Measurements from ENCODE around the gene CYP11A1.

The CYP11A1 gene

DNA sequence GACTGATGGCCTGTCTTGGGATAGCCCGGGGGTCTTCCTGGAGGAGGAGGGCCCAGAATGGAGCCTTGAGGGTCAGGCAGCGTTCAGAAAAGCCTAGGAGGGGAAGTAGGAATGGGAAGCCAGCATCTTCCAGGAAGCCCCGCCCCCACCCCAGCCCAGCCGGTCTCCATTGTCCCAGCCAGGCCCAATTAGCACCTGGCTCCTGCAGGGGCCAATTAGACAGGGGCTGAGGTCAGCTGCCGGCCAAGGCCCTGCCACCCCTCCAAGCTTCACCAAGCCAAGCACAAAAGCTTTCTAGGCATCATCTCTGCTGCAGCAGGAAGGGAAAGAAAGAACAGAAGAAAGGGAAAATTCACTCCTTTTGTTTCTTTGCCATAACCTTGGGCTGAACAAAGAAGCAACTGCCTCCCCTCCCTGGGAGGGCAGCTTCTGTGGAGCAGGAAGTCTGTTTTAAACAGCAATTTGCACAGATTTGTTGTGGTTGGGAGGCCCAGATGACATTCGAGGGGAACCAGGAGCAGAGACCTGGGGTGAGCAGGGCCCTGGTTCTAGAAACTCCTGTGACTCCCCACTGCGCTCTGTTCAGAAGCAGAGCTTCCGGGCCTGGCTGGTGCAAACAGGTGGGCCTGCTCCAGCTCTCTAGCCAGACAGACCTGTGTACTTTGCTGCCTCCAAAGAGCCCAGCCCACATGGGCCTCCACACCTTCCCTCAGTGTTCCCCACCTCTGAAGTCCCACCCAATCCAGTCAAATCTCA lies 47.7 kb downstream of the CYP11A1 start:
- DNase-seq: no peak

DNA sequence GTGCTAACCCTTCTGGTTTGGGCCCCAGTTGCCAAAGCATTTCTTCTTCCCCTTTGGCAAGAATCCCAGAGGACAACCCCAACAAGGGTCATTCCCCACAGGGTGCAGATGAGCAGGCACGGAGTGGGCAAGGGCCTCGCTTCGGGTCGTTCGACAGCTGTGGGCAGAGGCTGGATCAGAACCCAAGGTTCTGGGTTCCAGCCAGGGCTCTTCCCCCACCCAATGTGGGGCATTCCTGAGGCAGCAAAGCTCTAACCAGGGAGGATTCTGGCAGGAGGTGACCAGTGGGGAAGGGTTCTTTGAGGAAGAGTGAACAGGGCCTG lies 48.3 kb downstream of the CYP11A1 start:
- DNase-seq: no peak

DNA sequence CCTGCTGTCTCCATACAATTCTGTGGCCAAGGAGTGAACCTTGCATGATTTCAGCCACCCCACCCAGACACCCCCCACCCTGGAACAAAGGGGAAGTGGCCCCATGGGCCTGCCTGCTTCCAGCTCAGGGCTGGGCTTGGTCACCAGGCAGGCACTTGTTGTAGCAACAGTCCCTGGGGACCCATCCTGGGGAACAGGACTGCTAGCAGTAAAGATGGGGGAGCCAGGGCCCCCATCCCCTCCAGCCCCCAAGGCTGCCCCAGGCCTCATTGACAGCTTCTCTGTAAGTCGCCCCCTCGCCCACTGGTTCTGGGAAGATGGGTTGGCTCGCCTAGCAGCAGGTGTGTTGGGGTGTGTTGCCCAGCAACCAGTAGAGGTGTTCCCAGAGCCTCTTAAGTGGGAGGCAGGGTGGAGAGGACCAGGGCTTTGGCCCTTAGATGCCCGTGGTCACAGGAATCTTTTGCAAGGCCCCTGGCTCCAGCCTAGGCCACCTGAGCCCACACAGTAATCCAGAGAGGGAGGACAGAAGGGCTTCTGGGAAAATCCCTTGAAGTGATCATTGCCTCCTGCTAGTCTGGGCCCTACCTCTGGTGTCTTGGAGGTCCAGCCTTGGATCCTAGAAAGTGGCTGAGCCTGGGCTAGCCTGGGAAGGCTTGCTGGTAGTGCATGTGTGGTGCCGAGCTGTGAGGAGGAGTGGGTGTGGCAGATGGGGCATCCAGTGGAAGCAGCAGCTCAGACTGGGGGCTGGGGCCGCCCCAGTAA lies 48.9 kb downstream of the CYP11A1 start:
- DNase-seq: no peak

DNA sequence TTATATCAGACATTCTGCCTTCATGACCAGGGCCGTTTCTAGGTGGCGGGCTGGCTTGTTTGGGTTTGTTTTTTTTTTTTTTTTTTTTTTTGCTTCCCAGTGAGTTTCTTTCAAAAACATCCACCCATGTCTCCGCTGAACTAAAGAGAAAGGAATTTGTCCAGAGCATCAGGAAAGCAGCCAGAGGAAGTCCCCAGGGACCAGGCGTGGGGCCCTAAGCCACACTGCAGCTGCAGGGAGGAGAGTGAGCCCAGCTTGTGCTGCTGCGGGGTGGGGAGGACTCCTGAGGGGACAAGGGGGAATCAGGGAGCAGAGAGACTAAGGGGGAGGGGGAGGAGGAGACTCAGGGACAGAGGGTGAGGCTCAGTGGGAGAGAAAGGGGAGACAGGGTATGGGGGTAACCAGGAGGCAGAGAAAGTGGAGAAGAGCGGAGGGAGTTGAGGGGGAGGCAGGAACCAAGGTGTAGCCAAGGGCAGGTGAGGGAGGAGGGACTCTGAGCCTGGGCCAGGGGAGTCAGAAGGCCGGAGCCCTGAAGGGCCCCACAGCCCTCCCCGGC lies 49.5 kb downstream of the CYP11A1 start:
- DNase-seq: no peak

DNA sequence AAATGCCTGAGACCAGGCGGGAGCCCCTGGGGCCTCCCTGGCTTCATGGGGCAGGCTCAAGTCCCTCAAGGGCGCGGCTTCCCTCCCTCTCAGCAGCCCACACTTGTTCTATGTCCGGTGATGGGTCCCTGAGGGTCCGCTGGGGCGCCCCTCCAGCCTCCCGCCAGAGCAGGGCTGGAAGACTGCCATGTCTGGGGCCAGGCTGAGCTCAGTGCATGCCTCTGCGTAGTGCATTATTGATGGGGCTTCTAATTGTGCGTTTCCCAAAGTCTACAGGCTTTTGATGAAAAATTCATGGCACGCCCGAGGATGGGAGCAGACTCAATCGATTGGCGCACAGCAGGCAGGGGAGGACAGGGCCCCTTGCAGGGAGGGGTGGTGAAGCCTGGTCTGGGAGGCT lies 51.3 kb downstream of the CYP11A1 start:
- no peak for DNase-seq

DNA sequence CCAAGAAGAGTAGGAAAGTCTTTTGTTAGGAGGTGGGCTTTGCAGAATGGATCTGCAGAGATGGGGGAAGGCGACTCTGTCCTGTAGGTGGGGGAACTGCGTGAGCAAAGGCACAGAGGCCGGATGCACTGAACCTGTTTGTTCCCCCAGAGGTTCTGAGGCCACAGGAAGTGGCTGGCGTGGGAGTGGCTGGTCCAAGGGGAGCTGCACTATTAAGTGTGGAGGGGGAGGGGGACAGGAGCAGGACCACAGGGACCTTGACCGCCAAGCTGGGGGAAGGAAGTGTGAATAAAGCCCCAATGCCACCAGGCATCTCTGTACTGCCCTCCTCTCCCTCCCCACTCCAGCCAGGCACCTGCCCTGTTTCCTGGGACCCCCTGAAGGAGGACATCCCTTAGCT lies 51.8 kb downstream of the CYP11A1 start:
- peak; percentile 42 to 54 for DNase-seq

DNA sequence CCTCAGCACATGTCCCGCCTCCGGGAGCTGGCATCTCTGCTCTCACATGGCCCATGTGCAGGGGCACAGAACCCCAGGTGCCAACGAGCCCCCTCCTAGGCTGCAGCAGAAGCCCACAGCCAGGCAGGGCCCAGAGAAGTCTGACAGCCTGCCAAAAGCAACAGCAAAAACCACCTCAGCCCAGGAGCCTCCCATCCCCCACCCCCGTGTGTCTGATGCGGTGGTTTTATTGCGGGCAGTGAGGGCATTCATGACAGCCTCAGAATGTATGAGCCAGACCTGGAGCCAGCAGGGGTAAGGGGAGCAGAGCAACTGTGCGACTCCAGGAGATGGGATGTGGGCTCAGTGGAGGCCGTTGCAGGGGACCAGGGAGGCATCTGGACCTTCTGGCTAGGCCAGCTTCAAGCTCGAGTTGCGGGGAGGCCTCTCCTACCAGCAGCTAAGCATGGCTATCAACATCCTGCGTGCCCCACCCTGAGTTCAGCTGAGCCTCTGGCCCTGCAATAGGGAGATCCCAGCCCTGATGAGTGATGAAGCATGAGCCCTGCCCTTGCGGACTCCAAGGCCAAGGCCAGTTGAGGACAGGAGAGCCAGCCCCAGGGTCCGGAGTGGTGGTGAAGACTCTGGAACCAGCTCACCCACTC lies 52.5 kb downstream of the CYP11A1 start:
- DNase-seq: peak; percentile 54 to 63

DNA sequence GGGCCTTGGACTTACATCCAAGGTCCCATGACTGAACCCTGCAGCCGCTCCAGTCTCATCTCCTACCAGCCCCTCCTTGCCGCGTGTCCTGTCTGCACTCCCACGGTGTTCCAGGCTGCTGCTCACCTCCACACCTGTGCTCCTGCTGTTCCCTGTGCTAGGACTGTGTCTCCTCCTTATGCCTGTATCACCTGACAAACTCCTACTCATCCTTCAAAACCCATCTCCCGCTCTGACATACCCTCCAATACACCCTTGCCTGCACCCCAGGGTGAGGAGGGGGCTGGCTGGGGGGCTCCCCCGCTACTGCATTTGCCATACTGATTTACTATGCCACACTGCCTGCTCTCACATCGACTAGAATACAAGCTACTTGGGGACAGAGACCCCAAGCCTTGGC lies 53.6 kb downstream of the CYP11A1 start:
- no peak for DNase-seq

DNA sequence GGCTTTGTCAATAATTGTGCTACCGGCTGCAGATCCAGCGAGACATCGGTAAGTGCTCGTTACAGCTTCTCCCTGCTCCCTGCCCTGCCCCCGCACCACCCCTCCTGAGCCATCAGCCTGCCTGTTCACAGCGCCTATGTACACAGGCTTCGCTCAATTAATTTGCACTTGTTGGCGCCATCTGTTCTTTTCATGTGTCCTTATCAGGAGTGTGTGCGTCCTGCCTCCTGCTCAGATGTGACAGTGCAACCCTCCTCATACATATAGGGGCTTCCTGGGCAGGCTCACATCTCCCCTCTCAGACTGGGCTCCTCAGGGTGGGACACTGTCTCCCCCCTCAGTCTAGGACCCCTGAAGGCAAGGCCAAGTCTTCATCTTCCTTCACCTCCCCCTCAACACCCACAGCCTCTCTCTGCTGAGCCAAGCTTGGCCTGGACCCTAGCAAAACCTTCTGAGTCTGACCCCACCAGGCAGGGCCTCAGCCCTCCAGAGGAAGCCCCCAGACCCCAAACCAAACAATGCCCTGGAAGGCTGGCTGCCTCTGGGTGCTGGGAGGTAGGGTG lies 54.9 kb downstream of the CYP11A1 start:
- no peak for DNase-seq

DNA sequence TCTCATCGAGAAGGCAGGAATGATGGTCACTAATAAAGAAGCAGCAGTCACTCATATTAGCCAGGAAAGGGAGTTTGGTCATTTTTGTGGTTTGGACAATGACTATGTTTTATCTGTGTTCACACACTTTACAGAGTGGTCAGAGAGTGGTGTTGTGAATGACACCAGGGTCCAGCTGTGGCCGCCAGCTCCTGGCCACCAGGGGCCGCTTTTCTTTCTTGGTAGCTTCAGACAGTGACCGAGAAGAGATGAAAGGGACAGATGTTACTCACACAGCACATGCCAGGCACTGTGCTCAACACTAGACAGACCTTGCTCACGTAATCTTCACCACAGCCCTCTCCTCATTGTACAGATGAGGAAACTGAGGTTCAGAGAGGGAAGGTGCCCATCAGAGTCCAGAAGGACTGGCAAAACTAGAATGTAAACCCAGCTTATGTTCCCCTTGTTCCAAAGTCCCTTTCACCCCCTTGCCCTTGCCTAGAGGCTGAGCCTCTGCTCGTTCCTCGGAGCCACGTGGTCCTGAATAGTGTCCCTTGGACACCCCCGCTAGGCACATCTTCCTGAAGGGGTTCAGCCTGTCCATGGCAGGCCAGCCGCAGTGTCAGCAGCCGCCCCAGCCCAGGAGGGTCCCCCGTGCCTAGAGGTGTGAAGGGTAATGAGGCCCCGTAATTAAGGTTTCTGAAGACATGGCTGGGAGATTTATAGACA lies 55.6 kb downstream of the CYP11A1 start:
- no peak for DNase-seq

DNA sequence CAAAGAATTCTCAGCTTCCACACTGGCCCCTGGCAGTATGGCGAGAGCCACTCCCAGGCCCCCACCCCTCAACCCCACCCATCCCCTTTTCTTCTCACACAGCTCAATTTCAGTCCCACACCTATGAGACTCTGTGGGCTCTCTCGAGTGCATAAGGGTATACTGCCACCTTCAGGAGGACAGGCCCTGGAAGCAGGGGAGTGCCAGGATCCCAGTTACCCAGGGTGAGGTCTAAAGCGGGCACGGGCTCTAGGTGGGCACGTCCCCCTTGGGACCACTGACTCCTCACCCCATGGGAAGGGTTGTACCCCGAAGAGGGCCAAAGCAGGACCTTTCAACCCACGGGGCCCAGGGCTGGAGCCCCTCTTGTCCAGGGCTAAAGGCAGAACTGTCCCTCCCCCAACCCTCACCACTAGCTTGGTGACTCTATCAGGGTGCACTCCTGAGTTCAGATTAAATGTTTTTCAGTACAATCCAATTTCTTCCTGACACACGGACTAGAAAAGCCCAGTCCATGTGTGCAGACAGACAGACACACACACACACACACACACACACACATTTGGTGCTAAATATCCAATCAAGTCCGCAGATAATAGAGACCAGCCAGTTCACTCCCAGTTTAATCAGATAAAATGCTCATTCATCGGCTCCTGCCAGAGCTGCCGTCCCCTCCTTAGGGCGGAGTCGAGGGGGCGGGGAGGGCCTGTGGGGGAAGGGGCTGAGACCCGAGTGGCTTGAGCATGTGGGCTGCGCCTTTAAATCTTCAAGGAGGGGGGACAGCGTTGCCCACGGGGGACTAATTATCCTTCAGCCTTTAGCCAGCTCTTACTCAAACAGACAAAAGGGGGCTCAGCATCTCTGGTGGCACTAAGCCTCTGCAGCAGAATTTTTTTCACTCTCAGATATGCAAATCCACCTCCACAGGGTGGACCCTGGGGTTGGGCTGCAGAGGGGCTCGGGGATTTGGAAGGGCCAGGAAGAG lies 59.3 kb downstream of the CYP11A1 start:
- DNase-seq: peak; percentile 59

DNA sequence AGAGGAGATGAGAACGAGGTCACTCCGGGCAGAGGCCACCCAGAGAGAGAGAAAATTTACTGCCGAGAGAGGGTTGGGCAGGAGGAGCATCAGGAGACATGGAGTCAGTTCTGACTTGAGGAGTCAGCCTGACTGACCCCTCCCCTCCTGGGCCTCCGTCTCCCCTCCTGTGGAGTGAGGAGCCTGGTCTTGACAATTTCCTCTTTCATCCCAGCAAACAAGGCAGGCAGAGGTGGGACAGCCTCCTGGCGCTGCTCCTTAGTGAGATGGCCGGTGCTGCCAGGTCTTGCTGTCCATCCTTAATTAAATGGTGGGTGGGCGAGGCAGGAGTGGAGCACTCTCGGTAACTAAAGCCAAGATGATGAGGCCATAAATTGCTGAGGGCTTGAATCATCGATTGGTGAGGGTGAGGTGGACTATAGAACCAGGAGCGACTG lies 60.6 kb downstream of the CYP11A1 start:
- DNase-seq: no peak

DNA sequence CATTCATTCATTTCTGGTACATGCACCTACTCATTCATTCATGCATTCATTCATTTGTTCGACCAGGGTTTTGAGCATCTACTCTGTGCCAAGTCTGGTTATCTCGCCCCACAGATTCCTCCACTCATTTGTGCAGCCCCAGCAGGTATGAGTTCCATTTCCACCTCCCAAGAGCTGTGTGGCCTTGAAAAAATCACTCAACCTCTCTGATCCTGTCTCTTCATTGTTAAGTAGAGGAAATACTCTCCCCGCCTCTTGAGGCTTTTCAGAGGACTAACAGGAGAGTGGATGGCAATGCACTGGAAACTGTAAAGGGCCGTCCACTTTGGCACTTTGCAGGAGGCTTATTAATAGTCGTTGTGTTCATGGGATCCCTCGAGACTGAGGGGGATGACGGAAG lies 61.8 kb downstream of the CYP11A1 start:
- no peak for DNase-seq

DNA sequence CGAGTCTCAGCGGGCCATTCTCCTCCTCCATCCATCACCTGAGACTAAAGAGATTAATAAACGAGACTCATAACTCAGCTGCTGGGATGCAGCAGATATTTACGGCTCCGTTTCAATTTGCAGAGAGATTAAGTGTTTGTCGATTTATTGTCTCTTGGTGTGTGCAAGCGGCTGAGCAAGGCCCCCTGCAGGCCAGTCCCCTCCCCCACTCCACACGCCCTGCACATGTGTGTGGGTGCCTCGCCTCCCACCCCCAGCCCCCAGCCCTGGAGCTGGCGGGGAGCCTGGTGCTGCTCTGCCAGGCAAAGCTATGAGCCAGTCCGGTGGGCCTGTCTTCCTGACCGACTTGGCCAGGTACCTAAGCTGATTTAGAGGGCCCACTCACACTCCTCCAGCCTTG lies 63.0 kb downstream of the CYP11A1 start:
- DNase-seq: no peak

DNA sequence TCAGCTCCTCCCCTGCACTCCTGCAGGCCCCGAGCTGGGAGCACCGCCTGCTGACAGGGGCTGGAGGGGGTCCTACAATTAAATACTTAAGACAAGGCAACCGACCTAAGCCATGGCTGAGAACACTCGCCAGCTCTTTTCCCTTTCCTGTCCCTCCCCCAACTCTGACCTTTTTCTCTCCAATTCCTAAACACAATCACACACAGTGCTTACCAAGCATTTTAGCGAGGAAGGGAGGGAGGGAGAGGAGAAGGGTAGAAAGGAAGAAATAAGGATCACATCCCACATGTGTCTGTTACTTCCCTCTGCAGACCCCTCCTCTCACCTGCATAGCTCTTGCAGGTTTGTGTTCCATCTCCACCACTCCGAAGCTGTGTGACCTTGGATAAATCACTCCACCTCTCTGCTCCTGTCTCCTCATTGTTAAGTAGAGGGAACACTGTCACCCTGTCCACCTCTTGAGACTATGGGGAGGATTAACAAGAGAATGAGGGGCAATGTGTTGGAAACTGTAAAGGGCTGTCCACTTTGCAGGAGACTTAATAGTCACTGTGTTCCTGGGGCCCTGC lies 63.6 kb downstream of the CYP11A1 start:
- no peak for DNase-seq

DNA sequence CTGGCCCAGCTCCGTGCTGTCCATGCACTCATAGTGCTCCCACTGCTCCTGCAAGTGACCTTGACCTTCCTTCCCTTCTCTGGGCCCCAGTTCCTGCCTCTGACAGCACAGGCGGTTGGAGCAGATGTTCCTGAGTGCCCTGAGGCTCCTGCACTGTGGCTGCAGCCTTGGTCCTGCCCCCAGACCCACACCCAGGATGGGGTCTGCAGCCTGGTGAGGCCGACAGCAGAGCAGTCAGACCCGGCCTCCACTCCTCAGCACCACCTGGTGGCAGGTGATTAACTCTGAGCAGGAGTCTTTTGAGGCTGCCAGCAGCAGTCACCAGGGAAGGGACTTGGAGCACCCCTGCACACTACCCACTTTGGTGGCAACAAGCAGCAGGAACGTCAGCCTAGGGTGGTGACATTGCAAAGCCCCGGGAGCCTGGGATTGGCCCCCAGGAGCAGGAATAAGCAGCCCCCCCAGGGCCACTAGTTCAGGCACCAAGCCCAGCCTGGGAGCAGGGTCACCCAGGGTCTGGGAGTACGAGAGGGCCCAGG lies 64.6 kb downstream of the CYP11A1 start:
- DNase-seq: peak; percentile 57 to 63

DNA sequence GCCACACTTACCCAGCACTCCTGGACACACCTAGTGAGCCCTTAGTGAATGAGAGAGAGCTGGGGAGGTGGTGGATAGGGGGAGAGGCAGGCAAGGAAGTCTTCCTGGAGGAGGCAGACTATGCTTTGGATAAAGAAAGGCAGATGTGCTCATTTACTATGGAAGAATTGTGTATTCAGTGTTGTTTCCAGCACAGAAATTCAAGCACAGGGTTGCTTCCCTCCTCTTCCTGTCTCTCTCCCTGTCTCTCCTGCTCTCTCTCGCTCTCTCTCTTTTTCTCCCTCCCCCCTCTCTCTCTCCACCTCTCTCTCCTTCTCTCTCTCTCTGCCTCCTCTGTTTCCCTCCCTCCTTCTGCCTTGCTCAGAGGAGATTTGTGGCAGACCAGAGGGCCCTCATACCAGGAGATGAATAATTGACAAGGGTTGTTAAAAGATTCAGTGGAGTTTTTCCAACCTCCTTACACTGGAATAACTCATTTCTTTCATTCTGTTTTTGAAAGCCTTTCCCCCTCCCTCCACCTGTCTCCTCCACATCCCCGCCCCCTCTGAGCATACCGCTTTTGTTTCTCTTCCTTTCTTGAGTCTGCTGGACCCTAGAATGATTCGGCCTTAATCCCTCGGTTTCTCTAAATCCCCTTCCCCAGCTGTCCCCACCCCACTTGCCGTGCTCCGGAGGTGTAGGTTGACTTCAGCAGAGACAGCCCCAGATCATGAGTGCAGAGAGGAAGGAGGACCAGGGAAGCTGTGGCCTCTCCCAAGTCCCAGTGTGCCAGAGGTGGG lies 65.7 kb downstream of the CYP11A1 start:
- no peak for DNase-seq

DNA sequence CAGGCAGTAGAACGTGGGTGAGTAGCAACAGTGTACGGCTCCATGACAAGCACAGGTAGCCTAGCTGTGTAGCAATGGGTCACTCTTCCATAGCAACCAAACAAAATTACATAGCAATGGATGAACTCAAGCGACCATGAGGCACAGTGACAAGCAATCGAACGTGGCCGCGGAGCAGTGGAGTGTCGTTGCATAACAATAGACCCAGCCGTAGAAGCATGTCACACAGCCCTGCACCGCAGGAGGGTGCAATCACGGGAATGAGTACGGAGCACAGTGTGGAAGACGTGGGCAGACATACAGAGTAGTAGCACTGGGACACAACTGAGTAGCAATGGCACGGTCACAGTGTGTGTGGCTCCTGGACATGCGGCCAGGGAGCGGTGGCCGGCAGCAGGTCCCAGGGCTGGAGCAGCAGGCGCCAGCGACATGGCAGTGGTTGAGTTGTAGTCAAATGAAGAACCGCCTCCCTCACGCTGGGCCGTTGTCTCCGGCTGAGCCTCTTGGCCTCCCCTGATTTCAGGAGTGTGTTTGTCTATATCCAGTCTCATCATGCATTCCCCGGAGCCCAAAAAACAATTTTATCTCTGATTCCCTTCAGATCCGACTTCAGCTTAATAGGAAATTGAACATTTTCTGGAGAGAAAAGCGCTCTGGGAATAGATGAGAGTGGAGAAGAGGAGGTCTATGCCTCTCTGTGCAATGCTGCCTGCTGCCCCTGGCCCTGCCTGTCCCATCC lies 67.2 kb downstream of the CYP11A1 start:
- DNase-seq: no peak

DNA sequence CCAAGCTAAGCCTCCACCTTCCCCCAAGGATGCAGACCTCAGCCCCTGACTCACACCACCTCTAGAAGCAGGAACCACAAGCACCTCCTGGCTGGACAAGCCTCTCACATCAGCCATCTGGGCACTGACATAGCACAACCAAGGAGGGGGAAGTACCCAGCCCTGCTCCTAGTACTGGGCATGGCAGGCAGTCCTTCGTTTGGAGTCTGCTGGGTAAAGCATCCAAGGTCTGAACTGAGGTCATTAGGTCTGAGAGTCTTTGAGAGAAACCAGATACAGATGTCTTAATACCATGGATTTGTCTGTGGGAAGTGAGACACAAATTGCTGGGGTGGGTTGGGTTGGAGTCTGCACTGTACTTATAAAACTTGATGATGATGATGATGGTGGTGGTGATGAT lies 69.6 kb downstream of the CYP11A1 start:
- no peak for DNase-seq
